Skeletal muscle cell (primary cell): Measurements from ENCODE around the gene NKAPL.

Source experiments
- DNase-seq: peaks from one replicate; pipeline ENCODE4 v3.0.0-alpha.2; 2010; ENCODE audit warnings: low read depth
- H3K4me3 ChIP-seq: 2 replicates; pipeline ENCODE4 v1.5.1; 2011; ENCODE audit warnings: low read depth, mild to moderate bottlenecking, control low read depth, low read length, moderate library complexity

NKAPL gene

GRCh38 chr6:28240471-28240870 lies 18.6 kb upstream of the NKAPL start:
- no peak overlapping the region for H3K4me3 ChIP-seq
- DNase-seq = no peak

DNA sequence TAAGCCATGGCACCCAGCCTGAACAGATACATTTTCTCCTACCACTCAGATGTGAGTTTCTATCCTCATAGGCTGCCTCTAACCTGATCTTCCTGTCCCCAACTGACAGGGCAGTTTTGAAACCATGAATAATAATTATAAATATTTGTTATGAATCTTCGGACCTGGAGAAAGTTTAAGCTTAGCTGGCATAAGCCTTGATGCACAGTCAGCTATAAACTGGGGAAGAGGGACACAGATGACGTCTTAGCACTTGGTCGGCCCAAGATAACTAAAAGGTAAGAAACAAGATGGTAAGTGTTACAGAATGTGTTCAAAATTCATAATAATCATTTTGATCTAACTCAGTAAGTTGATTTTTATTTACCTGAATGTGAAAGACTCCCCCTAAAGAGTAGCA lies 15.2 kb upstream of the NKAPL start:
- no peak overlapping the region for H3K4me3 ChIP-seq
- DNase-seq = no peak

GRCh38 chr6:28245206-28245941 lies 13.7 kb upstream of the NKAPL start:
- no peak for DNase-seq
- H3K4me3 ChIP-seq = no peak overlapping the region

DNA sequence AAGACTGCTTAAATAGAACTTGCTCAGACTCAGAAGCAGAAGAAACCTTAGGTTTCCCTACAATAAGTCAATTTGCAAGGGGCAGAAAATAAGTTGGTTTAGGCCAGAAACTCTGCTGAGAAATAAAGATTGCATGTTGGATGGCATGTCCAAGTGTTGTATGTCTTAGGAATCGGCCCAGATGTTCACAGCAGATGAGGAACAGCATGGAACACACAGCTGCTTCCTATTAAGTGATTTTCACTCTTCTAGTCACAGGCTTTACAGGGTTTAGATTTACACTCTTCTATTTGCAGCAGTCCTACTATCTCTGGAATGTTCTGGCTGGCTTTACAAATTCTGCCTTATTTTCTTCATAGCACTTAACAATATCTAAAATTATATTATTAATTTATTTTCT lies 10.2 kb upstream of the NKAPL start:
- H3K4me3 ChIP-seq = no peak overlapping the region
- no peak for DNase-seq

DNA sequence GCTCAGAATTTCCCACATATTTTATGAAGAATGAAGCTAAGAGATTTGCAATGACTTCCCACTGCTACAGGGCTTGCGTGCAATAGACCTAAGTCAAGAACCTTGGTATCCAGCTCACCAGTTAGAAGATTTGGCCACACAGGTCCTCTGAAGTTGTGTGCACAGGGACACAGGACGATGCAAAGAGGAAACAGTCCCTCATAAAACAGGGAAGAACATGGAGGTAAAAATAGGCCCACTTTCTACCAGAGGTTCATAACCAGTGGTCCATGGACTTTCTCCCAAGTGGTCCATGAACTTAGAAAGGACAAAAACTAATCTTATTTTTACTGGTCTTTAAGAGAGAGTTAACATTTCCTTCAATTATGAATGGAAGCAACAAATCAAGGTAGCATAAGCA lies 8.3 kb upstream of the NKAPL start:
- H3K4me3 ChIP-seq = peak overlapping the region; percentile 75
- no peak for DNase-seq

DNA sequence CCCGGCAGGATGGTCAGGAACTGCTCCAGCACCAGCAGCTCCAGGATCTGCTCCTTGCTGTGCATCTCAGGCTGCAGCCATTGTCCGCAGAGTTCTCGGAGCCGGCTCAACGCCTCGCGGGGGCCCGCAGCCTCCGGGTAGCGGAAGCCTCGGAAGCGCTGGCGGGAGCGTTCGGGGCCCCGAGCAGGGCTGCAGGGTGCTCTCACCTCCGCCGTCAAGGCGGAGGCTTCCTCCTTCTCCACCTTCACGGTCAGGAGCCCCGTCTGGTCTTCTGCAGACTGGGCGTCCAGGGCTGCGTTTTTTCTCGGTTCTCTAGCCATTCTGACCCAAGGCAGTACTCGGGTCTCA lies 7.5 kb upstream of the NKAPL start:
- peak overlapping the region; percentile 75 for H3K4me3 ChIP-seq
- no peak for DNase-seq

DNA sequence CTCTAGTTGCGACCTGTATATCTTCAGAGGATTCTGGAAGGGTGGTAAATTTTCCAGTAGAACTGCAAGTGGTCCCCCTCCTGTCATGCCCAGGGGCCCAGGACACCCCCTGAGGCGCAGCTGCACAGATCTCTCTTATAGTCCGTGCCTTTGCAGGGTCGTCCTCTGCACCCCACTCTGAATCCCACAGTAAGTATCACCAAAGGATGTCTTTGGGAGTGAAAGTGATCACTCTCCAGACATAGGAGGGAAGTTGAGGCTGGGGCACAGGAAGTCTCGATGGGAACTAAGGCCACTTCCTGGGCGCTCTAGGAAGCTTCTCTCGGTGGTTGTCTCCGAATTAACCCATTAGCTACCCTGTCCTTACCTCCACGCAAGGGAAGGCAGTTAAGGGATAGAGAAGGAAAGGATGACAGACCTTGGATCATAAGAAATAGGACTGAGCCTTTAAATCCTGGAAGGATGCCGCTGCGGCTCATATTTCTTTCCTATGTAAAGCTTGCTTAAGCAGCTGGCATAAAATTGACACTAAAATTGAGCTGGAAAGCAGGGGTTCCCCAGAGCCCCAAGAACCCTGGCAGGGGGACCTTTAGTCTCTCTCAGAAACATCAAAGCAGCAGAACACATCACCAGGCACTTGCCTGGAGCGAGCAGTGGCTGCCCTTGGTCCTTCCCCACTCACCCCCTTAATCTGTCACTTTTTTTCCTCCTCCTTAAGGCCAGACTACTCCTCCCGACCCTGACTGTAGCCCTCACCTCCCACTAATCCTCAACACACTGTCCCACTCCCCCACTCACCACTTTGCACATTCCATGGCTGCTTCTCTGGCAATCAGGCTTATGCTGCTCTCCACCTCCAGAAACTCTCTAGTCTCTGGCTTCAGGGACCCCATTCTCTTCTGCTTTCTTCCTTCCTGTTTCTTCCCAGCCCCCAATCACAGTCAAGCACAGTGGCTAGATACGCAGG lies 6.8 kb upstream of the NKAPL start, which contains the start of gene ZKSCAN4:
Gene ZKSCAN4, minus strand, starts transcription at position 261 of the 967 bp plus-strand sequence. CDS start 289 bp downstream, outside the sequence.
- H3K4me3 ChIP-seq = peak within 1 kb of the TSS; percentile 75
- peak; percentile 79 for DNase-seq

DNA sequence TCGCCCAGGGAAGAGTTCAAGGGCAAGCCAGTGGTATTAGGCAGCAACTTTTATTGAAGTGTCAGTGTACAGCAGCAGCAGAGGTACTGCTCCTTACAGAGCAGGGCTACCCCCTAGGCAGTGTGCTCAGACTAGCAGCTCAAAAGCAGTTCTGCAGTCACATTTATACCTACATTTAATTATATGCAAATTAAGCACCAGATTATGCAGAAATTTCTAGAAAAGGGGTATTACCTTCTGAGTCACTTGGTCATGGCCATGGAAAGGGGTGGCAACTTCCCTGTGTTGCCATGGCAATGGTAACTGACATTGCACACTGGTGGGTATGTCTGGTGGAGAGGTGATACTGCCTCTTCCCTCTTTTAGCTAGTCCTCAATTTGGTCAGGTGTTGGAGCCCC lies 5.0 kb upstream of the NKAPL start:
- no peak for DNase-seq
- H3K4me3 ChIP-seq = no peak overlapping the region

DNA sequence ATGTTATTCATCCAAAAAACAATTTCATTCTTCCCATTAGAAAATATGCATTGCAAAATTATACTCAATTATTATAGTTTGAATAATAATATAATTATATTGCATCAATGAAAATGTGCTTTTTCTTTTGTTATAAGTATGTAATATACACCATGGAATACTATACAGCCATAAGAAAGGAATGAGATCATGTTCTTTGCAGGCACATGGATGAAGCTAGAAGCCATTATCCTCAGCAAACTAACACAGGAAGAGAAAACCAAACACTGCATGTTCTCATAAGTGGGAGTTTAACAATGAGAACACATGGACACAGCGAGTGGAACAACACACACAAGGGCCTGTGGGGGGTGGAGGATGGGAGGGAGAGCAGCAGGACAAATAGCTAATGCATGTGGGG lies 2.1 kb upstream of the NKAPL start:
- DNase-seq = no peak
- H3K4me3 ChIP-seq = no peak overlapping the region

DNA sequence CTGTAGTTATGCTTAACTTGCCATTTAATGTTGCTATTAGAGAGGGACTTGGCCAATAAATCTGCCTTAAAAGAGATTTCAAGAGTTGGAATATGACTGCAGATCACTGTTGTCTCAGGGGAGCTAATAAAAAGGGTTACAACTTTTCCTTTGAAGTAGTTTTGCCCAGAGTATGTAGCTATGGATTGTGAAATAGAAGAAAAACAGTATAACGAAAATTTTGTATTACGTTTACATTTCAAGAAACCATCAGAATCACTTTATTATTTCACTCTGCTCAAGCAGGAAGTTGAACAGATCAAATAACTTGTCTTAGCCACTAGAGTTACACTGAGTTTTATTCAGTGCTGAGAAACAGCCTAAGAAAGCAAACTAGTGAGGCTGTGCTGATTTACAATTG lies 4.8 kb downstream of the NKAPL start:
- DNase-seq = no peak
- no peak overlapping the region for H3K4me3 ChIP-seq

GRCh38 chr6:28264834-28265401 lies 5.8 kb downstream of the NKAPL start:
- H3K4me3 ChIP-seq = no peak overlapping the region
- no peak for DNase-seq

DNA sequence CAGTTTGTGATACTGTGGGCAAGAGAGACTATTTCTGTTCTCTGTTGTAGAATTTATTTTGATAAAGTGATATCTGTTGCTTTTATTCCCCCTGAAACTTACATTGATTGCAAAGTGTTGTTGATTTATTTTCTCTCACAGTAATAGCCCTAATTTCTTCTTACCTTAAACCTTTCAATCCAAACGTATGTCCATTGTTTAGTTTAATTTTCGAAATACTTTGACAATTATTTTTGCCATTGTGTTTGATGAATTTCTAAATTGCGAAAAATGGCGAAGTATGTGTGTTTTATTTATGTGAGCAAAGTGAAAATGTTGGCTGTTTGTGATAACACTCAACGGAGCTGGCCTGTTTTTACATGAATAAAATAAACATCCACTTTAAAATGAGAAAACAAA lies 7.5 kb downstream of the NKAPL start:
- DNase-seq = no peak
- H3K4me3 ChIP-seq = peak overlapping the region; percentile 75

DNA sequence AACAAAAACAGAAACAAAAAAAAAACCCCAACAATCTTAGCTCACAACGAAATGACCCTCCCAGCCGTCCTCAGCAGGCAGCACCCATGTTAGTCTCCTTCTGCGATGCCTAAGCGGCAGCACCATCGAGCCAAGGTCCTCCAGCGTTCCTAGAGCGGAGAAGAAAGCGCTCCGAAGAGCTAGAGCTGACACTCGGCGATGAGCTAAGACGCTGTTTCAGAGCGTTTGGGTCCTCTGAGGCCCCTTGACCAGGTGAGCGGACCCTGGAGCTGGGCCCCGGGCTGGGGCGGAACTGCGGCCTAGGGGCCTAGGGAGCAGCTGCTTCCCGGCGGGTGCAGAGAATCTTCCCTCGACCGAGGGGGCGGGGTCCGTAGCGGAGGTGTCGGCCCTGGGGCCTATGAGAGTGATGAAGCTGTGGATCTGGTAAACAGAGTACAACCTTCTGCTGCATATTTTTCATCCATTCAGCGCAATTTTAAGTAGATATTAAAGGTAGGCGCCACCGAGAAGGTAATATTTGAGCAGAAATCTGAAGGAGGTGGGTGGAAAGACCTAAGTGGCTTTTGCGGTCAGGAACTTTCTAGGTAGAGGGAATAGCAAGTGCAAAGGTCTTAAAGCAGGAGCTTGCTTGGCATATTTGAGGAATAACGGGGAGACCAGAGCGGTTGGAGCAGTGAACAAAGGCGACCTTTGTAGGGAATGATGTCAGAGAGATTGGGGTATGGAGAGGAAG lies 8.0 kb downstream of the NKAPL start, which contains the start of gene ZSCAN26:
Gene ZSCAN26, plus strand, starts transcription at position 182 of the 733 bp plus-strand sequence. CDS start 4,777 bp downstream, outside the sequence.
- peak within 1 kb of the TSS; percentile 75 for H3K4me3 ChIP-seq
- peak; percentile 71 for DNase-seq

DNA sequence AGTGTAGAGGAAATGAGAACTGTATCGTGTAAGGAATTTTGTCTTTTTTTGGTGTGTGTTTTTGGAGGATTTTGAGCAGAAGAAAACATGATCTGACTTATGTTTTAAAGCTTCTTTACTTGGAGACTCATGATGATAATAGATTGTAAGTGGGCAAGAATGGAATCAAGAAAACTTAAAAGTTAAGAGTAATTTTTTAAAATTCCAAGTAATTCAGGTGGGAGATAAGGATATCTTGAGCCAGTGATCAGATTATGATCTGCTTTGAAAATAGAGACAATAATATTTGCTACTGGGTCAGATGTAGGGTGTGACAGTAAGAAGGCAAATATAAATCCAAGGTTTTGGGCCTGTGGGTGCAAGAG lies 8.6 kb downstream of the NKAPL start:
- peak overlapping the region; percentile 75 for H3K4me3 ChIP-seq
- DNase-seq = no peak

DNA sequence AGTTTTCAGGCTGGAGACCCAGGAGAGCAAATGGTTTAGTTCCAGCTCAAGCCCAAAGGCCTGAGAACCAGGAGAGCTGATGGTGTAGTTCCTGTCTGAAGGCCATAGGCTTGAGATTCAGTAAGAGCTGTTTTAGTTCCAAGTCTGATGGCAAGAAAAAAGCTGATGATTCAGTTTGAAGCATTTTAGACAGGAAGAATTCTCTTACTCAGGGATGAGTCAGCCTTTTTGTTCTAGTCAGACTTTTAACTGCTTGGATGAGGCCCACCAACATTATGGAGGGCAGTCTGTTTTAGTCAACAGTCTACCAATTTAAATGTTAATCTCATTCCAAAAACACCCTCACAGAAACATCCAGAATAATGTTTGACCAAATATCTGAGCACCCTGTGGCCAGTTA lies 10.4 kb downstream of the NKAPL start:
- peak; percentile 67 for DNase-seq
- H3K4me3 ChIP-seq = no peak overlapping the region

GRCh38 chr6:28274888-28275287 lies 15.8 kb downstream of the NKAPL start:
- no peak for DNase-seq
- no peak overlapping the region for H3K4me3 ChIP-seq

DNA sequence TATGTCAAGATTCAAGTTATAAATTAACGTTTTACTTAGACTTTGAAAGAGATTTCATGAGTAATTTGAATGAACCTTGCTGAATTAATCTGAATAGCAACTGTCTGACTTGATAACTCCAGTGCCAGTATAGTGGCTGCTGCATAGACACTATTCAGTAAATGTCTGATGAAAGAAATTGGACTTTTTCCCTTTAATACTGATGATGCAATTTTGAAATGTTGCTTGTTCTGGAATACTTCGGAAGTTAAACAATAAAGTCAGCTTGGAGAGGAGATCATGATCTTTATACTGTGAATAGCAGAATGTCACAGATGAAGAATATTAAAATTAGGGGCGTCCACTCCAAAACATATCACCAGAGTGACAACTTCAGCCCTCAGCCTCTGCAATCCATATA lies 18.6 kb downstream of the NKAPL start:
- H3K4me3 ChIP-seq = no peak overlapping the region
- DNase-seq = no peak

- peak overlapping the region; percentile 72 for H3K4me3 ChIP-seq
- DNase-seq = no peak
Observed at GRCh38 chr6:28280595-28281287, 21.6 kb downstream of the NKAPL start.
